ENCODE results near the gene ARHGAP24.

DNA sequence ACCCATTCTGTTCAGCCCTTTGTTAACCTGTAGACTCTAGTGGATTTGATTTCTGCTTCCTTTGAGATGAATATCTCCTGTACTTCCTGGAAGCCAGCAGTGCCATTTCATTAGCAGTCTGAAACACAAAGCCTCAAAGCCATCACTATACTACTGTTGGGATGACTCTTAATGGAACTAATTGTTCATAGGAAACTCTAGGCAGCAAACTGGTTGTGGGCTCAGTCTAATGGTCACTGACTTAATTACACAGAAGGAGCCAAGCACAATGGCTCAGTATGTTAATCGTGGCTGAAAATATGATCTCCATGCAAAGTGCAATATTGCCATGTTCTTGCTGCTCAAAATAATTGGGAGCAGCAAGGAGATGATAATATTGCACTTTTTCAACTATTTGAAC lies 262.3 kb downstream of the ARHGAP24 start:
- TF ChIP-seq POLR2A (IDR thresholded peaks at IDR 0.05) (no peak), POLR2AphosphoS5 (IDR thresholded peaks at IDR 0.05) (no peak), CTCF (IDR thresholded peaks at IDR 0.05) (no peak)

All from breast epithelium (tissue), 3 donors.